Activated naive CD8-positive, alpha-beta T cell (primary cell): Measurements from ENCODE around the gene CCDC102A.

ENCODE experiments used
- H3K27ac Mint-ChIP-seq: one replicate; pipeline ENCODE4 v1.8.0; 2021; ENCODE audit warnings: mixed read lengths
- H3K27me3 Mint-ChIP-seq: one replicate; pipeline ENCODE4 v1.8.0; 2021; ENCODE audit warnings: mixed read lengths
- H3K36me3 Mint-ChIP-seq: one replicate; pipeline ENCODE4 v1.8.0; 2021; ENCODE audit warnings: mixed read lengths
- H3K4me1 Mint-ChIP-seq: one replicate; pipeline ENCODE4 v1.8.0; 2021; ENCODE audit warnings: low read depth, mixed read lengths
- H3K4me3 Mint-ChIP-seq: one replicate; pipeline ENCODE4 v1.8.0; 2021; ENCODE audit warnings: mild to moderate bottlenecking, mixed read lengths
- H3K9me3 Mint-ChIP-seq: one replicate; pipeline ENCODE4 v1.8.0; 2021; ENCODE audit warnings: low read depth, mixed read lengths

Gene CCDC102A

GRCh38 chr16:57525761-57526160 is 10.6 kb downstream of the CCDC102A start:
- Mint-ChIP-seq H3K27ac (no peak overlapping the region), H3K4me1 (peaks cover 15% of the 10 kb centered on the region), H3K4me3 (no peak overlapping the region), H3K9me3 (no peaks in the 10 kb centered on the region), H3K36me3 (no peaks in the 10 kb centered on the region), H3K27me3 (no peaks in the 10 kb centered on the region)

- Mint-ChIP-seq H3K27me3 (no peaks in the 10 kb centered on the region), H3K4me1 (peaks cover 4% of the 10 kb centered on the region), H3K4me3 (no peak overlapping the region), H3K36me3 (no peaks in the 10 kb centered on the region), H3K9me3 (no peaks in the 10 kb centered on the region), H3K27ac (no peak overlapping the region)
Observed at GRCh38 chr16:57522960-57523359, 13.4 kb downstream of the CCDC102A start.

GRCh38 chr16:57519796-57520360 is 16.5 kb downstream of the CCDC102A start:
- Mint-ChIP-seq H3K4me1 (peaks cover 4% of the 10 kb centered on the region), H3K27me3 (no peaks in the 10 kb centered on the region), H3K4me3 (no peak overlapping the region), H3K9me3 (no peaks in the 10 kb centered on the region), H3K27ac (no peak overlapping the region), H3K36me3 (peaks cover 4% of the 10 kb centered on the region)

GRCh38 chr16:57518922-57519321 is 17.4 kb downstream of the CCDC102A start:
- peaks cover 4% of the 10 kb centered on the region for H3K36me3 Mint-ChIP-seq
- H3K27ac Mint-ChIP-seq, result no peak overlapping the region
- H3K27me3 Mint-ChIP-seq, result no peaks in the 10 kb centered on the region

GRCh38 chr16:57518520-57518919 is 17.9 kb downstream of the CCDC102A start:
- peaks cover 4% of the 10 kb centered on the region for H3K4me1 Mint-ChIP-seq
- H3K36me3 Mint-ChIP-seq, result peaks cover 4% of the 10 kb centered on the region
- no peak overlapping the region for H3K27ac Mint-ChIP-seq
- H3K9me3 Mint-ChIP-seq, result no peaks in the 10 kb centered on the region
- H3K4me3 Mint-ChIP-seq, result no peak overlapping the region
- no peaks in the 10 kb centered on the region for H3K27me3 Mint-ChIP-seq

More at GRCh38 chr16:57518922-57519321, 17.4 kb downstream of the CCDC102A start:
- Mint-ChIP-seq H3K4me3 (no peak overlapping the region), H3K9me3 (no peaks in the 10 kb centered on the region), H3K4me1 (peaks cover 4% of the 10 kb centered on the region)

- no peak overlapping the region for H3K4me3 Mint-ChIP-seq
- H3K27me3 Mint-ChIP-seq, result no peaks in the 10 kb centered on the region
- peaks cover 4% of the 10 kb centered on the region for H3K4me1 Mint-ChIP-seq
- no peak overlapping the region for H3K27ac Mint-ChIP-seq
- peaks cover 4% of the 10 kb centered on the region for H3K36me3 Mint-ChIP-seq
- no peaks in the 10 kb centered on the region for H3K9me3 Mint-ChIP-seq
Observed at GRCh38 chr16:57517397-57518367, 18.7 kb downstream of the CCDC102A start.

GRCh38 chr16:57516773-57517172 is 19.6 kb downstream of the CCDC102A start:
- no peaks in the 10 kb centered on the region for H3K27me3 Mint-ChIP-seq
- H3K4me1 Mint-ChIP-seq, result peaks cover 4% of the 10 kb centered on the region
- H3K36me3 Mint-ChIP-seq, result peaks cover 4% of the 10 kb centered on the region
- no peak overlapping the region for H3K4me3 Mint-ChIP-seq
- no peak overlapping the region for H3K27ac Mint-ChIP-seq
- H3K9me3 Mint-ChIP-seq, result no peaks in the 10 kb centered on the region

GRCh38 chr16:57516176-57516725 is 20.1 kb downstream of the CCDC102A start:
- no peaks in the 10 kb centered on the region for H3K27me3 Mint-ChIP-seq
- H3K36me3 Mint-ChIP-seq, result peaks cover 4% of the 10 kb centered on the region
- H3K4me1 Mint-ChIP-seq, result peaks cover 4% of the 10 kb centered on the region
- H3K4me3 Mint-ChIP-seq, result no peak overlapping the region
- H3K27ac Mint-ChIP-seq, result no peak overlapping the region
- no peaks in the 10 kb centered on the region for H3K9me3 Mint-ChIP-seq

GRCh38 chr16:57514791-57515600 is 21.4 kb downstream of the CCDC102A start:
- Mint-ChIP-seq H3K9me3 (no peaks in the 10 kb centered on the region), H3K27ac (no peak overlapping the region), H3K4me1 (peaks cover under 1% of the 10 kb centered on the region), H3K36me3 (peaks cover 4% of the 10 kb centered on the region), H3K4me3 (no peak overlapping the region), H3K27me3 (no peaks in the 10 kb centered on the region)

GRCh38 chr16:57514371-57514770 is 22.0 kb downstream of the CCDC102A start:
- Mint-ChIP-seq H3K9me3 (no peaks in the 10 kb centered on the region), H3K4me3 (no peak overlapping the region), H3K36me3 (peaks cover 4% of the 10 kb centered on the region), H3K27ac (no peak overlapping the region), H3K4me1 (no peaks in the 10 kb centered on the region), H3K27me3 (no peaks in the 10 kb centered on the region)

GRCh38 chr16:57513371-57514102 is 22.8 kb downstream of the CCDC102A start:
- Mint-ChIP-seq H3K36me3 (peaks cover 4% of the 10 kb centered on the region), H3K9me3 (no peaks in the 10 kb centered on the region), H3K4me3 (no peak overlapping the region), H3K27ac (no peak overlapping the region), H3K27me3 (no peaks in the 10 kb centered on the region), H3K4me1 (no peaks in the 10 kb centered on the region)

GRCh38 chr16:57512296-57513001 is 23.9 kb downstream of the CCDC102A start:
- H3K9me3 Mint-ChIP-seq, result no peaks in the 10 kb centered on the region
- H3K4me3 Mint-ChIP-seq, result no peak overlapping the region
- H3K4me1 Mint-ChIP-seq, result no peaks in the 10 kb centered on the region
- no peak overlapping the region for H3K27ac Mint-ChIP-seq
- H3K36me3 Mint-ChIP-seq, result peaks cover 4% of the 10 kb centered on the region
- no peaks in the 10 kb centered on the region for H3K27me3 Mint-ChIP-seq

GRCh38 chr16:57510016-57510871 is 26.1 kb downstream of the CCDC102A start:
- no peaks in the 10 kb centered on the region for H3K4me1 Mint-ChIP-seq
- H3K9me3 Mint-ChIP-seq, result no peaks in the 10 kb centered on the region
- no peaks in the 10 kb centered on the region for H3K36me3 Mint-ChIP-seq
- no peaks in the 10 kb centered on the region for H3K27me3 Mint-ChIP-seq
- no peak overlapping the region for H3K4me3 Mint-ChIP-seq
- H3K27ac Mint-ChIP-seq, result no peak overlapping the region
